Measurements from ENCODE around the gene REEP2. TPM values are rescaled to one million over a fixed set of nuclear protein-coding genes. Genes with fewer than 3 reads are reported as not detected.
A peak's percentile ranks its signal among the peaks of the same experiment; 100 is the strongest.
"Not testable (repeated sequence)": the region's sequence is repeated elsewhere in the genome, so short reads cannot be mapped to it uniquely, and the experiment has no call there.

REEP2 gene
- total RNA-seq = 1.6 TPM
- 4.8 TPM for polyA plus RNA-seq
- long read RNA-seq, donor 1 = 0 reads
- long read RNA-seq, donor 2 = 0 reads
- long read RNA-seq, donor 3, partial matches to known transcripts = 0 of 1 reads
- long read RNA-seq, donor 3, other reads (novel, unspliced or antisense) = 0 of 1 reads
- long read RNA-seq, donor 4 = 0 reads
- long read RNA-seq, donor 5, partial matches to known transcripts = 0 of 2 reads
- long read RNA-seq, donor 5, other reads (novel, unspliced or antisense) = 0 of 2 reads
- long read RNA-seq, donor 6, partial matches to known transcripts = 0 of 1 reads
- long read RNA-seq, donor 6, other reads (novel, unspliced or antisense) = 0 of 1 reads
- long read RNA-seq, donor 7, partial matches to known transcripts = 0 of 1 reads
- long read RNA-seq, donor 7, other reads (novel, unspliced or antisense) = 0 of 1 reads
- long read RNA-seq, donor 8 = 0 reads
- long read RNA-seq, donor 9, partial matches to known transcripts = 0 of 1 reads
- long read RNA-seq, donor 9, other reads (novel, unspliced or antisense) = 0 of 1 reads
- long read RNA-seq, donor 10 = 0 reads

GRCh38 chr5:138438724-138439476, at the start of gene REEP2:
REEP2 (plus strand) TSS chr5:138439057; CDS start chr5:138439209, 152 bp downstream.
- Histone ChIP-seq H3K4me3 (ENCODE audit: low read length in 2 of 2) (peak within 1 kb of the TSS; percentile 13 to 56), H3K4me1 (ENCODE audit: control insufficient read depth in 2 of 2, insufficient read depth in 2 of 2, low read length in 2 of 2) (peaks cover 0 to 17% of the 10 kb centered on the region in 2 donors), H3K36me3 (ENCODE audit: control insufficient read depth in 2 of 2, insufficient read depth in 2 of 2, low read length in 1 of 2) (peaks cover 24 to 25% of the 10 kb centered on the region in 2 donors), H3K27me3 (ENCODE audit: control insufficient read depth in 2 of 2, insufficient read depth in 1 of 2, low read length in 1 of 2) (peaks cover 0 to 16% of the 10 kb centered on the region in 2 donors), H3K27ac (ENCODE audit: low read depth in 1 of 2, low read length in 1 of 2) (no peak within 1 kb of the TSS), H3K9me3 (ENCODE audit: control insufficient read depth in 2 of 2, insufficient read depth in 1 of 2, low read length in 1 of 2) (no peaks in the 10 kb centered on the region)
- DNase-seq (ENCODE audit: low read depth in 6 of 9, low spot score in 9 of 9) = peak in 4 of 9 donors; percentile 42 to 72 (median 57)
- WGBS = 1% methylated on average over 65 of the region's 65 CpGs

GRCh38 chr5:138389332-138389731, 49.5 kb upstream of the REEP2 start:
- H3K9me3 ChIP-seq (ENCODE audit: control insufficient read depth in 2 of 2, insufficient read depth in 1 of 2, low read length in 1 of 2) = no peaks in the 10 kb centered on the region
- no peak overlapping the region for H3K27ac ChIP-seq (ENCODE audit: low read depth in 1 of 2, low read length in 1 of 2)
- peaks cover 0 to 5% of the 10 kb centered on the region in 2 donors for H3K4me1 ChIP-seq (ENCODE audit: control insufficient read depth in 2 of 2, insufficient read depth in 2 of 2, low read length in 2 of 2)
- H3K4me3 ChIP-seq (ENCODE audit: low read length in 2 of 2) = no peak overlapping the region
- WGBS = 97% methylated on average over 3 of the region's 3 CpGs
- H3K36me3 ChIP-seq (ENCODE audit: control insufficient read depth in 2 of 2, insufficient read depth in 2 of 2, low read length in 1 of 2) = peaks cover 45 to 69% of the 10 kb centered on the region in 2 donors
- no peaks in the 10 kb centered on the region for H3K27me3 ChIP-seq (ENCODE audit: control insufficient read depth in 2 of 2, insufficient read depth in 1 of 2, low read length in 1 of 2)
- DNase-seq (ENCODE audit: low read depth in 6 of 9, low spot score in 9 of 9) = no peak

- WGBS = 97% methylated on average over 10 of the region's 10 CpGs
- not testable (repeated sequence) for H3K4me3 ChIP-seq (ENCODE audit: low read length in 2 of 2); H3K27me3 ChIP-seq (ENCODE audit: control insufficient read depth in 2 of 2, insufficient read depth in 1 of 2, low read length in 1 of 2); H3K27ac ChIP-seq (ENCODE audit: low read depth in 1 of 2, low read length in 1 of 2); DNase-seq (ENCODE audit: low read depth in 6 of 9, low spot score in 9 of 9); H3K9me3 ChIP-seq (ENCODE audit: control insufficient read depth in 2 of 2, insufficient read depth in 1 of 2, low read length in 1 of 2); H3K4me1 ChIP-seq (ENCODE audit: control insufficient read depth in 2 of 2, insufficient read depth in 2 of 2, low read length in 2 of 2)
- peaks cover 48 to 70% of the 10 kb centered on the region in 2 donors for H3K36me3 ChIP-seq (ENCODE audit: control insufficient read depth in 2 of 2, insufficient read depth in 2 of 2, low read length in 1 of 2)
These were observed 48.9 kb upstream of the REEP2 start for GRCh38 chr5:138389911-138390310.

- Histone ChIP-seq H3K36me3 (ENCODE audit: control insufficient read depth in 2 of 2, insufficient read depth in 2 of 2, low read length in 1 of 2) (peaks cover 52 to 67% of the 10 kb centered on the region in 2 donors), H3K9me3 (ENCODE audit: control insufficient read depth in 2 of 2, insufficient read depth in 1 of 2, low read length in 1 of 2) (no peaks in the 10 kb centered on the region), H3K4me3 (ENCODE audit: low read length in 2 of 2) (no peak overlapping the region), H3K4me1 (ENCODE audit: control insufficient read depth in 2 of 2, insufficient read depth in 2 of 2, low read length in 2 of 2) (peaks cover 0 to 5% of the 10 kb centered on the region in 2 donors), H3K27ac (ENCODE audit: low read depth in 1 of 2, low read length in 1 of 2) (peak overlapping the region in 1 of 2 donors; percentile 46), H3K27me3 (ENCODE audit: control insufficient read depth in 2 of 2, insufficient read depth in 1 of 2, low read length in 1 of 2) (no peaks in the 10 kb centered on the region)
- DNase-seq (ENCODE audit: low read depth in 6 of 9, low spot score in 9 of 9) = peak in 2 of 9 donors; percentile 5 to 32
- 96% methylated on average over 9 of the region's 9 CpGs for WGBS
These were observed 46.9 kb upstream of the REEP2 start for GRCh38 chr5:138391859-138392386.

GRCh38 chr5:138402640-138403039, 36.2 kb upstream of the REEP2 start:
- Histone ChIP-seq H3K4me3 (ENCODE audit: low read length in 2 of 2) (no peak overlapping the region), H3K9me3 (ENCODE audit: control insufficient read depth in 2 of 2, insufficient read depth in 1 of 2, low read length in 1 of 2) (no peaks in the 10 kb centered on the region), H3K27ac (ENCODE audit: low read depth in 1 of 2, low read length in 1 of 2) (no peak overlapping the region), H3K4me1 (ENCODE audit: control insufficient read depth in 2 of 2, insufficient read depth in 2 of 2, low read length in 2 of 2) (no peaks in the 10 kb centered on the region), H3K27me3 (ENCODE audit: control insufficient read depth in 2 of 2, insufficient read depth in 1 of 2, low read length in 1 of 2) (no peaks in the 10 kb centered on the region), H3K36me3 (ENCODE audit: control insufficient read depth in 2 of 2, insufficient read depth in 2 of 2, low read length in 1 of 2) (peaks cover 41 to 75% of the 10 kb centered on the region in 2 donors)
- no peak for DNase-seq (ENCODE audit: low read depth in 6 of 9, low spot score in 9 of 9)

- WGBS = 97% methylated on average over 5 of the region's 5 CpGs
- H3K36me3 ChIP-seq (ENCODE audit: control insufficient read depth in 2 of 2, insufficient read depth in 2 of 2, low read length in 1 of 2) = peaks cover 17 to 52% of the 10 kb centered on the region in 2 donors
- H3K27ac ChIP-seq (ENCODE audit: low read depth in 1 of 2, low read length in 1 of 2) = no peak overlapping the region
- H3K4me3 ChIP-seq (ENCODE audit: low read length in 2 of 2) = no peak overlapping the region
- no peaks in the 10 kb centered on the region for H3K9me3 ChIP-seq (ENCODE audit: control insufficient read depth in 2 of 2, insufficient read depth in 1 of 2, low read length in 1 of 2)
- H3K4me1 ChIP-seq (ENCODE audit: control insufficient read depth in 2 of 2, insufficient read depth in 2 of 2, low read length in 2 of 2) = no peaks in the 10 kb centered on the region
- no peaks in the 10 kb centered on the region for H3K27me3 ChIP-seq (ENCODE audit: control insufficient read depth in 2 of 2, insufficient read depth in 1 of 2, low read length in 1 of 2)
- no peak for DNase-seq (ENCODE audit: low read depth in 6 of 9, low spot score in 9 of 9)
These were observed 30.8 kb upstream of the REEP2 start for GRCh38 chr5:138408023-138408422.

GRCh38 chr5:138410996-138411640, 27.7 kb upstream of the REEP2 start:
- WGBS = 95% methylated on average over 13 of the region's 14 CpGs
- not testable (repeated sequence) for H3K4me3 ChIP-seq (ENCODE audit: low read length in 2 of 2); H3K27me3 ChIP-seq (ENCODE audit: control insufficient read depth in 2 of 2, insufficient read depth in 1 of 2, low read length in 1 of 2); H3K27ac ChIP-seq (ENCODE audit: low read depth in 1 of 2, low read length in 1 of 2); DNase-seq (ENCODE audit: low read depth in 6 of 9, low spot score in 9 of 9); H3K4me1 ChIP-seq (ENCODE audit: control insufficient read depth in 2 of 2, insufficient read depth in 2 of 2, low read length in 2 of 2); H3K9me3 ChIP-seq (ENCODE audit: control insufficient read depth in 2 of 2, insufficient read depth in 1 of 2, low read length in 1 of 2)
- peaks cover 32 to 63% of the 10 kb centered on the region in 2 donors for H3K36me3 ChIP-seq (ENCODE audit: control insufficient read depth in 2 of 2, insufficient read depth in 2 of 2, low read length in 1 of 2)

GRCh38 chr5:138418444-138418843, 20.4 kb upstream of the REEP2 start:
- DNase-seq (ENCODE audit: low read depth in 6 of 9, low spot score in 9 of 9) = no peak
- WGBS = over 99% methylated on average over 2 of the region's 2 CpGs
- peaks cover 84 to 86% of the 10 kb centered on the region in 2 donors for H3K36me3 ChIP-seq (ENCODE audit: control insufficient read depth in 2 of 2, insufficient read depth in 2 of 2, low read length in 1 of 2)
- H3K4me1 ChIP-seq (ENCODE audit: control insufficient read depth in 2 of 2, insufficient read depth in 2 of 2, low read length in 2 of 2) = no peaks in the 10 kb centered on the region
- no peaks in the 10 kb centered on the region for H3K9me3 ChIP-seq (ENCODE audit: control insufficient read depth in 2 of 2, insufficient read depth in 1 of 2, low read length in 1 of 2)
- no peak overlapping the region for H3K4me3 ChIP-seq (ENCODE audit: low read length in 2 of 2)
- no peak overlapping the region for H3K27ac ChIP-seq (ENCODE audit: low read depth in 1 of 2, low read length in 1 of 2)
- H3K27me3 ChIP-seq (ENCODE audit: control insufficient read depth in 2 of 2, insufficient read depth in 1 of 2, low read length in 1 of 2) = no peaks in the 10 kb centered on the region
